T-helper 1 cell (primary cell): ENCODE measurements around the gene PRSS35.
"Not testable (repeated sequence)": the region's sequence is repeated elsewhere in the genome, so short reads cannot be mapped to it uniquely, and the experiment has no call there.

ENCODE experiments used
- DNase-seq, 5 donors: peaks; one replicate each; pipeline ENCODE4 v3.0.0-alpha.2; 2012 to 2020
- total RNA-seq, 4 donors: gene quantifications; one replicate each; lab custom pipeline; 2026; lab: John Stamatoyannopoulos, UW

Gene PRSS35, protein sequence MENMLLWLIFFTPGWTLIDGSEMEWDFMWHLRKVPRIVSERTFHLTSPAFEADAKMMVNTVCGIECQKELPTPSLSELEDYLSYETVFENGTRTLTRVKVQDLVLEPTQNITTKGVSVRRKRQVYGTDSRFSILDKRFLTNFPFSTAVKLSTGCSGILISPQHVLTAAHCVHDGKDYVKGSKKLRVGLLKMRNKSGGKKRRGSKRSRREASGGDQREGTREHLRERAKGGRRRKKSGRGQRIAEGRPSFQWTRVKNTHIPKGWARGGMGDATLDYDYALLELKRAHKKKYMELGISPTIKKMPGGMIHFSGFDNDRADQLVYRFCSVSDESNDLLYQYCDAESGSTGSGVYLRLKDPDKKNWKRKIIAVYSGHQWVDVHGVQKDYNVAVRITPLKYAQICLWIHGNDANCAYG
- 0 to 0.15 (median 0.04) reads per million in 4 donors for total RNA-seq

DNA sequence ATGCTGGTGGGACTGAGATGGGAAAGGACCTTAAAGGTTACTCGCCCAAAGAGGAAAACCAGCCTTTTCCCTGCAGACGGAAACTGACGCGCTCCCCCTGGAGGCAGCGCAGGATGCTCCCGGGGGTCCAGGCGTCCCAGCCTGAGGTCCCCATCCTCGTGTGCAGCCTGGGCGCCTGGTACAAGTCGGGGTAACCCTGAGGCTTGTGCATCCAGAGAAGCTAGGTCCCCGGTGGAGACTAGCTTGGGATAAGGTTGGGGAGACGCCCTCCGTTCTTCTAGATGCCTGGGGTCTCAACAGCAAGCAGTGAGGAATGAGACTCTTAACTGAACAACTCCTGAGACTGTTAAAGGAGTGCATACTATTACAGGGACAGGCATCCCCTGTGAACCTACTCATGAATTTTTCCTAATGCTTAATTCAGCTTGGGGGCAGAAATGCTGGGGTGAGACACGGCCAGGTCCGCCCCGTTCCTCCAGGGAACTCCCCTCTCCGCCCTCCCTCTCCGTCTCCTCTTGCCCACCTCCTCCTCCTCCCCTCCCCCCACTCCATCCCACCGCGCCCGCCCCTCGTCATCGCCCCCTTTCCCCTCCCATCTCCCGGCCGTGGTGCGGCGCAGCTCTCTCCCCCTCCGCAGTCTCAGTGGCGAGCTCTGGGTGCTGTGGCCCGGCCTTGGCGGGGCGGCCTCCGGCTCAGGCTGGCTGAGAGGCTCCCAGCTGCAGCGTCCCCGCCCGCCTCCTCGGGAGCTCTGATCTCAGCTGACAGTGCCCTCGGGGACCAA, at the start of gene PRSS35:
TSS of gene PRSS35 (plus strand) at position 634 of the 781 bp plus-strand sequence. CDS start 10,908 bp downstream, outside the sequence.
- DNase-seq, result no peak

DNA sequence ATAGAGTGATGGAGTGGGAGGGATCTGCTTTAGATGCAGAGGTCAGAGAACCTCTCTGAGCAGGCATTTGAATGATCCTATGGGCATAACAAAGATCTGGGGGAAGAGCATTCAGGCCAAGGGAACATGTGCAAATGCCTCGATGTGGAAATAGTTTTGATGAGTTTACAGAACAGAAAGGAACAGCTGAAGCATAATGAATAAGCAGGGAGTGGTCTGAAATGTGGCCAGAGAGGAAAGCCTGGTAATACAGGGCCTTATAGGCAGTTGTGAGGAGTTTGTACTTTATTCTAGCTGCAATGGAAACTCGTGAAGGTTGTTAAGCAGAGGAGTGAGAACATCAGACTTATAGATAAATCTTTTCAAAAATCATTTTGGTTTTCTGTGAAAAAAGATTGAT, 48.4 kb upstream of the PRSS35 start:
- DNase-seq, result no peak

DNA sequence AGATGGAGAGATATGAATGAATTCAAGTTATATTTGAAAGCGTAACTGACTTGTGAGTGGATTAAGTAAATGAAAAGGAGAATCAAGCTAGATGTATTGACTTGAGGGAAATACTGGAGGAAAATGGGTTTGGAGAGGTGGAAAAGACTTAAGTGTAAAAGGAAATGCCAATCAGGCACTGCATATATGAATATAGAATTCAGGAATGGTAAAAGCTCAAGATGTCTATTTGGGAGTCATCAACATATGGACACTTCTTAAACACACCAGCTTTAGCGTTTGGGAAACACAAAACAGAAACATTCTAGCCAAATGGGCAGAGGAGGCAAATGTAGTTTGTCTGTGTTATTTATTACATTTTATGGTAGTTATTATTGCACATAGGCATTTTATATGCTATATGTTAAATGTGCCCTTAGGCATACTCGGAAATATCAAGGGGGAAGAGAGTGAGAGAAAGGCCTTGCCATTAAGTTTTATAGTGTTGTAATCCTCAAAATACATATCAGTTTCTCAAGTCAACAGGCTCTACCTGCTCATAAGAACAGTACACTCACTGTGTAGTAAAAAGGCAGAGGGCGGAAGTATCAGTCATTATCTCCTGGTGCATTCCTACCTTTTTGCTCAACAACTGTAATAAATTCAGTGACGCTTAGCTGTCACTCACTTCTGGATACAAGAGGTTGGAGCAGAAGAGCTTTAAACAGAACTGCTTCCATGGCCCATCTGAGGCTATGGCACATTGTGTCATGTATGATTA, 47.8 kb upstream of the PRSS35 start:
- no peak for DNase-seq

DNA sequence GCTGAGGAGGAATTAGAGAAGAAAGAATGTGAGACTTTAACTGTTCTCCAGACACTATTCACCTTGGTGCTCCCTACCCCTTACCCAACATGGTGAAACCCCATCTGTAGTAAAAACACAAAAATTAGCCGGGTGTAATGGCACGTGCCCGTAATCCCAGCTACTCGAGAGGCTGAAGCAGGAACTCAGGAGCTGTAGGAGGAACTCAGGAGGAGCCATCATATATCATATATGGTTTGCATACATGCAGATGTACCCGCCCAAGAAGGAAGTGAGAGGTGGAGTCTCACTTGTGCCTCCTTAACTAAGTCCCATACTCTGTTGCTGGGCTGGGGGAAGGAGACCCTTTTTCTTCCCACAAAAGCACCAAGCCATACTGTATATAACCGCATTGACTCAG, 46.0 kb upstream of the PRSS35 start:
- DNase-seq, result no peak

DNA sequence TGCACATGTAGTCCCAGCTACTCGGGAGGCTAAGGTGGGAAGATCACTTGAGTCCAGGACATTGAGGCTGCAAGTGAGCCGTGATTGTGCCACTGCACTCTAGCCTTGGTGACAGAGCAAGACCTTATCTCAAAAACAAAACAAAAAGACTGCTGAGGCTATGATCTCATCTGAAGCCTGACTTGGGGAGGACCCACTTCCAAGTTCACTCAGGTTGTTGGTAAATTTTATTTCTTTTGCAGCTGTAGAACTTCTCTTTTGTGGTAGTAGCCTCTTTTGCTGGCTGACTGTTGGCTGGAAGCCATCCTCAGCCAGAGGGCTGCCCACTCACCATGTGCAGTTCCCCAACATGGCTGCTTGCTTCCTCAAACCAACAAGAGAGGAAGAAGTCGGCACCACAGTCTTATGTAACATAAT, 44.7 kb upstream of the PRSS35 start:
- no peak for DNase-seq

DNA sequence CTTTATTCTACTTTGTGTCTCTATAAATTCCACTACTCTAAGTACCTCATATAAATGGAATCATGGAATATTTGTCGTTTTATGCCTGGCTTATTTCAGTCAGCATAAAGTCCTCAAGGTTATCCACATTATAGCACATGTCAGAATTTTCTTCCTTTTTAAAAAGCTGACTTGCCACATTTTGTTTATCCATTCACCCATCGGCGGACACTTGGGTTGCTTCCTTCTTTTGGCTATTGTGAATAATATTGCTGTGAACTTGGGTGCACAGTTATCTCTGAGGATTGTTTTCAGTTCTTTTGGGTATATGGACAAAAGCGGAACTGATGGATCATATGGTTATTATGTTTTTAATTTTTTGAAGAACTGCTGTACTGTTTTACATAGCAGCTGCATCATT, 42.3 kb upstream of the PRSS35 start:
- DNase-seq, result no peak

DNA sequence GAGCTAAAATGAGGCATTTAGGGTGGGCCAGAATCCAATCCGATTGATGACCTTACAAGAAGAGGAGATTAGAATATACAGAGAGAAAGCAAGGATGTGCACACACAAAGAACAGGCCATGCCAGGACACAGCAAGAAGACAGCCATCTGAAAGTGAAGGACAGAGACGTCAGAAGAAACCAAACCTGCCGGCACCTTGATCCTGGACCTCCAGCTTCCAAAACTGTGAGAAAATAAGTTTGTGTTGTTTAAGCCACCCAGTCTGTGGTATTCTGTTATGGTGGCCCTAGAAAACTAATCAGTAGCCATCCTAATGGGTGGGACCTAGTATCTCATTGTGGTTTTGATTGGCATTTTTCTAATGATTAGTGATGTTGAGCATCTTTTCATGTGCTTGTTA, 41.7 kb upstream of the PRSS35 start:
- DNase-seq, result no peak

DNA sequence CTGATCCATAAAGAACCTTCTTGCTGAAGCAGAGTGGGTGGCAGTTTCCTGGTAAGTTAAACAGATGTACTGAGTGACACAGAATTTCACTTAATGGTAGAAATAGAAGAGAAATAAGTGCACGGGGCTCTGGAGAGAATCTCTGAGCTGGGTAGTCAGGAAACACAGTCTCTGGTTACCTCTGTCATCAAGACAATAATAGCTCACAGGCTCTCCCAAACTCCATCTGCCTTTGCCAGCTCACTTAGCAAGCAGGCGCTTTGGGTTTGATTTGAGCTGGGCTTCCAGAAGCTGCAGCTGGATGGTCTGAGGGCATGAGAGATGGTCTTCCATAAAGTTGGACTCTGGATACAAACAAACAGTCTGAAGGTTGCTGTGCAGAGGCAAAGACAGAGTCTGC, 39.6 kb upstream of the PRSS35 start:
- no peak for DNase-seq

DNA sequence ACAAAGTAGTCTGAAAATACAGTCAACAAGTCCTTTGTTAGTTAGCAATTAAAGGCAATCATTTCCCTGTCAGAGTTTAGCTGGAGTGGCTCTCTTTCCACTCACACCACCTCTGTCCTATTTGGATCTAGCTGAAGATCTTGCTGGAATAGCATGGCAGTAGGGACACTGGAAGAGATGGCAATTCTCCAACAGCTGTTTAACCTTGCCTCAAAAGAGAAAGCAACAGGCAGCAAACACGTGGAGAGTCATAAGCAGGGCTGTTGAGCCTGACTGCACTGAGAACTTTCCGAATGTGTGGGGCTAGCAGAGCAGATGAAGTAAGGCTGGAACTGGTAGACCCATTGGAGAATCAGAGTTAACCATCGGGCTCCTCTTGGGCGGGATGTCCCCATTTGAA, 38.0 kb upstream of the PRSS35 start:
- DNase-seq, result no peak

DNA sequence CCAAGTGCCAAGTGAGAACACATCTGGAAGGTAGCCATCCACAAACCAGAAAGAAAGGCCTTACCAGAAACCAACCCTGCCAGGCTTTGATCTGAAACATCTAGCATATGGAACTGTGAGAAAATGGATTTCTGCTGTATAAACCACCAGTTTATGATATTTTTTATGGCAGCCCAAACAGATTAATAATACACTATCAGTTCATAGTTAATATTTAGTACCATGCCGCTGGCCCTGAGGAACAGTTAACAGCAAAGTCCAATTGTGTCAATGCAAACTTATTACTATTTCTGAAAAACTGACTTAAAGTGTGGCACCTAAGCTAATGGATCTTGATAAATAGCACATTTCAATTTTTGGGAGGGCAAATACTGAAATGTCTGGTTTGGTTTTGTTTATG, 35.4 kb upstream of the PRSS35 start:
- DNase-seq, result no peak

DNA sequence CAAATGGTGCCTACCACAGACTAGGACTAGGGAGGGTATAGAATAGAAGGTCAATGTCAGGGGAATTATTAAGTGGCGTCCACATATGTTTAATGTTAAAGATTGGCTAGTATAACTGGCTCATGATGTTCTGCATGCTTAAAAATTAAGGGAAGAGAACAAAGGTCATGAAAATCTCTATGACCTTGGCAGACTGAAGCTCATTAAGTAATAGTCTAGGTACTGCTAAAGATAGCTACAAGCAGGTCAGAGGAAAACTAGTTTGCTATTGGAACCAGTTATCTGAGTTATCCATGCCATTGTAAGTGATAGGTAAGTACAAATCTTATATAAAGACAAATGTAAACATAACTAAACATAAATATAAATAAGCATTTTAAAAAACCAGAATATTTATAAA, 32.9 kb upstream of the PRSS35 start:
- no peak for DNase-seq

DNA sequence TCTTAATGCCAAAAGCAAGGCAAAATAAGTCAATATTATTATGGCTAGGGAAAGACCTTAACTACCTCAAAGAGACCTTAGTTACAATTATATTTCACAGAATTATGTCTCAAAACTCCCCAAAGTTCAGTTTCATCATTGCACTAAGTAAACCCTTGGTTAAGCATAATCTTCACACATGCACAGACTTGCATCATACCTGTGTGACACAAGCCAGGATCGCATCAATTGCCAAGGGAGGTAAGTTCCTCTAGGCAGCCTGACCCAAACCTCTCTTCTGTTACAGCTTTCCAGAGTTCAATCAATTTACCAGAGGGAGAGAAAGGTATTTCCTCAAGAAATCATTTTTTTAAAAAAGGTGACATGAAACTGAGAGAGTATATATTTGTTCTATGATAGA, 31.9 kb upstream of the PRSS35 start:
- no peak for DNase-seq

DNA sequence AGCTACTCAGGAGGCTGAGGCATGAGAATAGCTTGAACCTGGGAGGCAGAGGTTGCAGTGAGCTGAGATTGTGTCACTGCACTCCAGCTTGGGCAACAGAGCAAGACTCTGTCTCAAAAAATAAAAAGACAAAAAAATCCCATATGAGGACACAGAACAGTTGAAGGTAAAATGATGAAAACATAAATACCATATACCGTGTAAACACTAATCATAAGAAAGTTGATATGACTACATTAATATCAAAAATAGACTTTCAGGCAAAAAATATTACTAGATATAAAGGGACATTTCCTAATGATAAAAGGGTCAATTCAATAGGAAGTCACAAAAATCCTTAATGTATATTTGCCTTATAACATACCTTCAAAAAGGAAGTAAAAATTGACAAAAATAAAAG, 30.4 kb upstream of the PRSS35 start:
- DNase-seq, result not testable (repeated sequence)

DNA sequence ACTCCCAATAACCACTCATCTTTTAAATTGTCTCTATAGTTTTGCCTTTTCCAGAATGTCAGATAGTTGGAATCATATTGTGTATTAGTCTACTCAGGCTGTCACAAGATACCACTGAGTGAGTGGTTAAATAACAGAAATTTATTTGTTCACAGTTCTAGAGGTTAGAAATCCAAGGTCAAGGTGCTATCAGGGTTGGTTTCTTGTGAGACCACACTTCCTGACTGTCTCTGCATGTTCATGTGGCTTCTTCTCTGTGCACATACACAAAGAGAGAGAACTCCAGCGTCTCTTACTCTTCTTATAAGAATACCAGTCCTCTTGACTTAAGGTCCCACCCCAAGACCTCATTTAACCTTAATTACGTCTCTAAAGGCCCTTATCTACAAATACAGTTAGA, 23.9 kb upstream of the PRSS35 start:
- no peak for DNase-seq

DNA sequence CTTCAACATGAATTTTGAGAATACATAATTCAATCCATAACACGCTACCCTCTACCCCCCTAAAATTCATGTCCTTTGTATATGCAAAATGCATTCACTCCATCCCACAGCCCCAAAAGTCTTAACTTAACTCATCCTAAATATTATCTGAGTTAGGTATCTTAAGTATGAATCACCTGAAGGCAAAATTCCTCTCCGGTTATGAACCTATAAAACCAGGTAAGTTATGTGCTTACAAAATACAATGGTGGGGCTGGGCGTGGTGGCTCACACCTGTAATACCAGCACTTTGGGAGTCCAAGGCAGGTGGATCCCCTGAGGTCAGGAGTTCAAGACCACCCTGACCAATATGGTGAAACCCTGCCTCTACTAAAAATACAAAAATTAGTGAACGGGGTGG, 23.5 kb upstream of the PRSS35 start:
- DNase-seq, result no peak

DNA sequence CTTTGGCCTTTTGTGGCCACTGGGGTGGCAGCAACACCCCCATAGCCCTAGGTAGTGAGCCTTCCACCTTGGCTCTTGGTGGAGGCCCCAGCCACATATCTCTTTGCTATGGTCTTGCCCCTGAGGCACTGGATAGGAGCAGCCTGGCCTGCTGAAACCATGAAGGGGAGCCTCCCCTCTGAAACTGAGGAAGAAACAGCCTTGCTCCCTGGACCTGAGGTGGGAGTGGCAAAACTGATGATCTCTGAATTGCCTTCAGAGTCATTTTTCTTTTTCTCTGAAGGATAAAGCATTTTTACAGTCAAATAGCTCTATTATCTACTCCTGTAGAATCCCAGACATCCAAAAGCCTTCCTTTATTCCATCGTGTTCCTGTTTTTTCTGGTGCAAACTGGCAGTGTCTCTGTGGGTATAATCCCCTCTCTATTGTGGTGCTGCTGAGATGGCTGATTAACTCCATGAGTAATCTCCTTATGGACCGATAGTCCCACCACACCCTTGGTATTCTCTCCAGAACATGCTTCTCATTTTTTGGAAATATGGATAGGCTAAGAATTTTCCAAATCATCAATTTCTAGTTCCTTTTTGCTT, 22.0 kb upstream of the PRSS35 start:
- no peak for DNase-seq

DNA sequence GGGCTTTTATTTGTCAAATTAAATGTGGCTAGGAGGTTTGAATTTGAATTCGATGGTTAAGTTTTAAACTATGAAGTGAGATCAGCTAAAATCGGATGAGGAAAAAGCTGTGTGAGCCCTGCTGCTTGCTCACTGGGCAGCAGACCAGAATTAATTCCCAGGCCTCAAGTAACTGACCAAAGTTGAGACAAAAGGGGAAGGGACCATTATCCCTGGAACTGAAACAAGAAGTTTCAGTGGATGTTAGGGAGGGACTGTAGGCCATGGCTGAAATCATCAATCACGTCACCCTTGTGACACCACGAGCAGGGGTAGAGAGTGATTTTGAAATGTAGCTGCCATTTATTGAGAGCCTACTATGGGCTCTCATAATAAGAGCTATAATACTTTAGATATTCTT, 7.0 kb upstream of the PRSS35 start:
- DNase-seq, result no peak

DNA sequence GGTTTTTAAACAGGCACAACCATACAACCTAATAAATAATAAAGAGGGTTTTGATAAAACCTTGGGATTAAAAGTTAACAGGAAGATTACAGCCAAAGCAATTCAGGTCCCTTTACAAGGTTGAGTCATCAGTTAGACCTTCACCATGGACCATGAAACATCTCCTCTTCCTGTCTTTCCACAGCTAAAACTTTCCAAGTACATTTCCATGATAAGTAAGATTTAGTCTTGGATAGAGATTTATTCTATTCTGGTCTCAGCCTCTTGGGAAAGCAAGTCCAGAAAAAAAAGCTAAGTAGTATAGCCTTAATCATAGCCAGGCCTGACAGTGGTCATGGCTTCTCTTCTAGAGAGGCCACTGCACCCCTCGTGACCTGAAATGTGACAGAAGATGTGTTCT, 2.9 kb upstream of the PRSS35 start:
- DNase-seq, result no peak

DNA sequence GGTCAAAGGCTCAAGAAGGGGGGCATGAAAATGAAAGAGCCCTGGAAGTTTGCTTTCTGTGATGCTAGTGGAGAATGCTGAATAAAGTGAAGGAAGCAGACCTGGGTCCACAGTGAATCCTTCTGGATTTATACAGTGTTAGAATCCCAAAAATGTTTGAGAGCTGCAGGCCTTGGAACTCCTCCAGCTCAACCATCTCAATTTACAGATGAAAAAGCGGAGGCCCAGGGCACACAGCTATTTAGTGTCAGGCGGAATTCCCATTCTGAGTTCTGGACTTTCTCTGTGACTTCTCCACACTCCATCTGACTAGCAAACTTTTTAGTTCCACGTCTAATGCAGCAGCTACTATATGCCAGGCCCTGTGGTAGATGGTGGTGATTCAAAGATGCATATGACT, 1.5 kb upstream of the PRSS35 start:
- no peak for DNase-seq

DNA sequence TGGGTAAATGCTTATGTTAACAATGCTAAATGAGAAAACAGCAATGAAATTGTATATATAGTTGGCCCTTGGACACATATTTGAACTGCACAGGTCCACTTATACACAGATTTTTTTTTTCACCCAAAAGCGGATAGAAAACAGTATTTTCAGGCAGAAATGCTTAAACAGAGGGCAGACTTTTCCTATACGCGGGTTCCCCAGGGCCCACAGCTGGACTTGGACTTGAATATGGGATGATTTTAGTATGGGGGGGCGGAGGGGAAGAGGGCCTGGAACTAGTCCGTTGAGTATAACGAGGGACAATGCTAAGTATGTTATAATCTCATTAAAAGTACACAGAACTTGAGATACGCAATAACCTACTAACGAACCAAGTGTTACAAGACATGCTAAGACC, 1.1 kb upstream of the PRSS35 start:
- DNase-seq, result no peak

DNA sequence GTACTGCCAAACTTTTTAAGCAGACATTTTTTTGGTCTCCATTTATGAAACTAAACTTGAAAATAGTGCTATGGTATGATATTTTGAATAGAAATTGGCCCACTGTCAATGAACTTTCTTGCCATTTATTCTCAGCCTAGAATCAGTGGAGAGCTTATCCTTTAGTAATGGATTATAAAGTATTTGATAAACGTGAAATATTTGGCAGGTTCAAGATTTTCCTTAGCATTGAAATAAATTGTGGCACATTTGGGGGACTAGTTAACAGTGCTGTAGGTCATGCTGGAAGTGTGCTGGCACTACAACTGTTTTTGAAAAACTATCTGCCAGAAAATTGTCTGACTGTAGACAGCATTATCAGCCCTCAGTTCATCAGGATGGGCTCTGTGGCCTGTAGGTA, 2.1 kb downstream of the PRSS35 start:
- DNase-seq, result no peak

DNA sequence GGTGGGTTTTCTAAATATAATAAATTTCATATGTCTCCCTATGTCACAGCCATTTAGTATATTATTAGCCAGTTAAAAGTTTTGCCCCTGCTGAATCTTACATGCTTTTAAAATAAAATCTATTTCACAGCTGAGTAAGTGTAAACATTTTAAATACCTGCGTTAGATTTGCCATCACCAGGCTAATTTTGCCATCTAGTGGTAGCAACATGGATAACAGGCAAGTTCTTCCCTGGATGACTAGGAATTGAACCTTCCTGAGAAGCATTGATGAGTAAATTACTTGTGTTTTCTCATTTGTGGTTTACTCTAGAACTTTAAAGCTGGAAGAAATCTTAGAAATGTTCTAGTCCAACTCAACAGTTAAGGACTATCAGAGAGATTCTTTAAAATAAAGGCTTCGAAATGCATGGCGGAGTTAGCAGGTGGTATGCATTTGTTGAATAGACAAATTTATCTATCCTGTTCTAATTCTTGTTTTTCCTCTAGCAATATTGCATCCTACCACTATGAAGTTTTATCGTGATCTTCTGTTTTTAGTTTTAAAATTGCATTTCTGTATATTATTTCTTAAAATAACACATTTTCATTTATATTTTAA, 2.6 kb downstream of the PRSS35 start:
- DNase-seq, result peak in 2 of 5 donors; percentile 6 to 27

DNA sequence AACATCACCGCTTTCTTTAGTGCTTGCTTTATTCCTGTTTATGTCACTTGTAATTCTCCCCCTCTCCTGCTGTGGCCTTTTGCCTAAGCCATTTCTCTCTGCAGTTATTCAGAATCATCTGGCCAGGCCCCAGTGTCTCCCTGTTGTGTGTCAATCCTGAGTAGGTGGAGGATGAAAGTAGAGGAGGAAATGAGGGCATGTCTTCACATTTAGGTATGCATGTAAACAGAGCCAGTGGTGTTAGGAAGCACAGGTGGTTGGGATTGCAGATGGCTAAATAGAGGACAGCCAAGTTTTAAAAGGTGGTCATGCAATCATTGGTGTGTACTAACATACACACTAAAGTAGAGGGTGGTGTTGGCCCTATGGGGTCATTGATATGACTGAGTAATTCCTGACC, 5.2 kb downstream of the PRSS35 start:
- no peak for DNase-seq
